Measurements from ENCODE around the gene PCK1.

The PCK1 gene

GRCh38 chr20:57536771-57537724 is 23.9 kb upstream of the PCK1 start:
- DNase-seq (ENCODE audit: low spot score): no peak

DNA sequence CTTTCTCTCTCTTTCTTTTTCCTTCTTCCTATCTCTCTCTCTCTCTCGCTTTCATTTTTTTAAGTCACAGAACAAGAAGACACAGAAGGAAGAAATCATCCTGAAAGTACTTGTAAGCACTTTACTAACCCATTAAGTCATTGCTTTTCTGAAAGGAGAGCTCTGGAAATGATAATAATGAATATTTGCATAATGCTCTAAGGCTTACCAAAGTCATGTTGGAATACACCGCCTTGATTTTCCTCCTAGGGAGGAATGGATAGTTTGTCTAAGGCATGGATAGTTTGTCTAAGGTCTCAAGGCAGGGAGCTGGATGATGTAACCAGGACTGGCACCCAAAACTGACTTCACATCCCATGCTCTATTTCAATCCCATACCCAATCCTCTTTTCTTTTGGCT is 23.1 kb upstream of the PCK1 start:
- no peak for DNase-seq (ENCODE audit: low spot score)

DNA sequence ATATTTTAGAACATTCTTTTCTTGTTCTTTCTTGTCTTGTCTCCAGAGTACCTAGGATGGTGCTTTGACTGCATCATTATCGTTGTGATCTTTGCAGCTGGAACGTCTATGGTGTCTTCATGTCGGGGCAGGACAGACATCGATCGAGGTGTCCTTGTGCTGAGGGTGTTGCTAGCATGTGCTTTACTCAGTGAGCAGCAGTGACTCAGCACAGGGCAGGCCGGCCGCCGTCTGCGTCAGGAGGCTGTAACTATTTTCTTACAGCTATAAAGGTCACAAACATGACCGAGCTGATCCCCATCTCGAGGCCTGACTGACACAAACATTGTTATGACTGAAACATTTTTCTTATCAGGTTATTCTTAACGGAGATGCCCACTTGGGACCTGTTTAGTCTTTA is 21.0 kb upstream of the PCK1 start:
- no peak for DNase-seq (ENCODE audit: low spot score)

- DNase-seq (ENCODE audit: low spot score): no peak
Observed at GRCh38 chr20:57540890-57541580, 19.9 kb upstream of the PCK1 start.

- no peak for DNase-seq (ENCODE audit: low spot score)
Observed at GRCh38 chr20:57543754-57544153, 17.2 kb upstream of the PCK1 start.

DNA sequence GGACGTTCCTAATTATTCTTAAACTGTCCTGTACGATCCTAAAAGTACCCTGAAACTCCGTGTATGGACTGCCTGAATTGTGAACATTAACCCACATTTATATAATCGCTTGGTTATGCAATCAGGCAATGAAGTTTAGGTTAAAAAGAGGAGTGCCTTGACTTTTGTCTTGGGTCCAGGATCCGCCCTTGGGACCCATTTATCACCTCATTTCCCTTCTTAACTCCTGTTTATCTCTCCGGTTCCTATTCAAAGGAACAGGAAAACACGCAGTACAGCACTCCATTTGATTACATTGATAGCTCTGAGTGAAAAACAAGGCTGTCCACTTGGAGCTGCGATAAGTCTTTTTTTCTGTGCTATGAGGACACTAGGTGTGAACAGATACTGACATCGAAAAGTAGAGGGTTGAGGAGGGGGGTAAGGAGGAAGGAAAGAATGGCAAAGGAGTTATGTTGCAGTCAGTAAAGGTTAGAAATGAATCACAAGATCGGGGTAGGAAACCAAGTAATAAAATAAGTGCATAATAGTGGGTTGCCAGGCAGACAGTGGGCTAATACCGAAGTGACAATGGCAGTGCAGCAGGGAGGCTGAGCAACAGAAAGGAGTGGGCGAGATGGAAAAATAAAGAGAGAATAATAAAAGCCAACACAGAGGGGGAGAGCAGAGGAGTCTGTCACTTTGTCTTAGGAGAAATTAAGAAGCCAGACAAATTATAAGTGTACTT is 15.9 kb upstream of the PCK1 start:
- no peak for DNase-seq (ENCODE audit: low spot score)

- no peak for DNase-seq (ENCODE audit: low spot score)
Observed at GRCh38 chr20:57545927-57546662, 14.8 kb upstream of the PCK1 start.

DNA sequence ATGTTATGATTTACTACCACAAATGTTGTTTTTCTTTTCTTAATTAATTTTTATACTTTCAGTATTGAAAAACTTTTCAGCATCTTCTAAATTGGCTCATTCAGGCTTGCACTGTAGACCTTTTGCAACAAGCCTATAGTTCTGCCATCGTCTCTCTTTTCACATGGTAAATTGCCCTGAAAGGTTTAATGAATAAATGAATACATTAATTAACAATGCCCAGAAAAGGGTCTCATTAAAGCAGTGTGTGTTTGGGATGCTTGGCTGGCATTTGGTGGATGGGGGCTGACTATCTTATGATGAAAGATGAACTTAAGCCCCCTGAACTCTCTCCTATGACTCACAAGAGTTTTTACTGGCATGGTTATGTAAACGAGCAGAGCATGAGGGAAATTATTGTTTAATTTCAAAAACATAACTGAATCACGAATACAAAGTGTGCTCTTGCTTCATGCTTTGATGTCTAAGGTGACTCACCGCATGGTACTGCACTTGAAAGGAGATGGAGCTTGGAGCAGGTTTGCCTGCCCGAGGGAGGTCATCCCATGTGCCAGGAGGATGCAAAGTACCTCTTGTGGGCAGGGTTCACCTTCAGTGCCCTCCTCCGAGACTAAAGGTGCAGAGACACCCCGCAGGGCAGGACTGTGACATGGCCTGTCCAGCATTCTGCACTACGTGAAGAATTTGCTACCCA is 13.8 kb upstream of the PCK1 start:
- DNase-seq (ENCODE audit: low spot score): no peak

GRCh38 chr20:57548177-57549058 is 12.5 kb upstream of the PCK1 start:
- DNase-seq (ENCODE audit: low spot score): no peak

DNA sequence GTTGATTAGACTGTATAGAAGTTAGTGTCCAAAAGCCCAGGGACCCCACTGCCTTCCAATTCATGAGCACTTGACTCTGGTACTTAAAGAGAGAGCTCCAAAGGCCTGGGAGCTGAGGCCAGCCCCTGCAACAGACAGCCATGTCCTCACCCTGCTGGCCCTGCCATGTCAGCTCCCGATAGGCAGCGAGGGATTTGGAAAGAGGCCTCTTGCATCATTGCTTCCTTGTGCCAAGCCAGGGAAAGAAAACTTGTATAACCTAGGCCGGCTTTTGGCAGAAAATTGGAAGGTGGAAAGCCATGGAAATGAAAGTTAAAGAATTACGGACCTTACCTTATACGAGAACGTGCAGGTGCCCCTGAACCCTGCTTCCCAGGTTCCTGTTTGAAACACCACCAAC is 8.4 kb upstream of the PCK1 start:
- no peak for DNase-seq (ENCODE audit: low spot score)

GRCh38 chr20:57553376-57554018 is 7.4 kb upstream of the PCK1 start:
- DNase-seq (ENCODE audit: low spot score): no peak

GRCh38 chr20:57555457-57556184 is 5.3 kb upstream of the PCK1 start:
- DNase-seq (ENCODE audit: low spot score): no peak

DNA sequence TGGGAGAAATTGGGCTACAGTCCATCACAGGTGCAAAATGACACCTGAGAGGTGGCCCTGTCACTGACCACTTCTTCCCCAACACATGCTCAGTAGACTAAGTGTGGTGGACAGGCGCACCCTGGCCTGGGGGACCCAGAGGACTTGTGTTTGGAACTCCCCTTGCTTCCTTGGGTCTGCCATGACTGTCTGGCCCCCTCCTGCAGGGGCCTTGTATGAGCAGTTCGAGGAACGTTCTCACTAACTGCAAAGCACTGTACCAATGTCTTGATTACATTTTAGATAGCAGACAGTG is 4.0 kb upstream of the PCK1 start:
- DNase-seq (ENCODE audit: low spot score): no peak

DNA sequence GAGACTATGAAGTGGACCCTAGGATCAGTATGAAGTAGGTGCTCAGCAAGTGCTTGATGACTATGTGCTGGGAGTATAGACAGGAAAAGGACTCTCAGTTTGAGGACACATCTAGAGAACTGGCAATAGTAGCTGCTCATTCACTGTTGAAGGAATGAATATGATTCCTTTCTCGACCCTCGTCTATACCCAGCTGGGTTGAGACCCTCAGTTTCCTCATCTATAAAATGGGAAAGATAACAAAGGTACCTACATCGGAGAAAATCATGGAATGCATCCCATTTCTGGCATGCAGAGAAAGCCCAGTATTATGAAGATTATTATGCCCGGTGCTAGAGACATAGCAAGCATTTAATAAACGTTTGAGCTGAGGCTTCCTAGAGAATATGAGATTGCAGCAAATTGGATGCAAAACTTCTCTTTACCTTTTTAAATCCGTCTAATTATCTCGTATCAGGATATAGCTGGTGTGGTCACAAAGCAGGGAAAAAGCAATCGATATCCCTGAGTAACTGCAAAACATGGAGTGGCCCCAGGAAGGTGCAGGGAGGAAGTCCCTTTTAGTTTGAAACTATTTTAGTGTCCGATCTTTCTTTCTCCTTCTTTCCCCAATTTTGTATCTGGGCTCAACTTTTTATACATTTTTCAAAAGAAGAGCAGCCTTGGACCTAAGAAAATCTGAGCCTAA is 2.8 kb upstream of the PCK1 start:
- no peak for DNase-seq (ENCODE audit: low spot score)

GRCh38 chr20:57558614-57559288 is 2.2 kb upstream of the PCK1 start:
- DNase-seq (ENCODE audit: low spot score): no peak

DNA sequence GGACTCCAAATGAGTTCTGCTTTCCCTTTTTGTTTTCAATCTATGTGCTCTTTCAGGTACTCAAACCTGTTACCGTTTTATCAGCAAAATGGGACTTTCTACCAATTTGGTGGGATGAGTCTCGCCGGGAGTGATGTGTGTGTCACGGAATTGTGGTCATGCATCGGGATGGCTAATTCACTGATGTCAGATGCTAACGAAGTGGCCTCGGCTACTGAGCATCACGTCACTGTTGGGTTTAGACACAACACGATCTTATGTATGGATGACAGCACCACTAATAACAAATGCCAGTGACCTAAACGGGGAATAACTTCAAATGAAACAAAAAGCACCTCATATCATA is 1.6 kb upstream of the PCK1 start:
- no peak for DNase-seq (ENCODE audit: low spot score)

DNA sequence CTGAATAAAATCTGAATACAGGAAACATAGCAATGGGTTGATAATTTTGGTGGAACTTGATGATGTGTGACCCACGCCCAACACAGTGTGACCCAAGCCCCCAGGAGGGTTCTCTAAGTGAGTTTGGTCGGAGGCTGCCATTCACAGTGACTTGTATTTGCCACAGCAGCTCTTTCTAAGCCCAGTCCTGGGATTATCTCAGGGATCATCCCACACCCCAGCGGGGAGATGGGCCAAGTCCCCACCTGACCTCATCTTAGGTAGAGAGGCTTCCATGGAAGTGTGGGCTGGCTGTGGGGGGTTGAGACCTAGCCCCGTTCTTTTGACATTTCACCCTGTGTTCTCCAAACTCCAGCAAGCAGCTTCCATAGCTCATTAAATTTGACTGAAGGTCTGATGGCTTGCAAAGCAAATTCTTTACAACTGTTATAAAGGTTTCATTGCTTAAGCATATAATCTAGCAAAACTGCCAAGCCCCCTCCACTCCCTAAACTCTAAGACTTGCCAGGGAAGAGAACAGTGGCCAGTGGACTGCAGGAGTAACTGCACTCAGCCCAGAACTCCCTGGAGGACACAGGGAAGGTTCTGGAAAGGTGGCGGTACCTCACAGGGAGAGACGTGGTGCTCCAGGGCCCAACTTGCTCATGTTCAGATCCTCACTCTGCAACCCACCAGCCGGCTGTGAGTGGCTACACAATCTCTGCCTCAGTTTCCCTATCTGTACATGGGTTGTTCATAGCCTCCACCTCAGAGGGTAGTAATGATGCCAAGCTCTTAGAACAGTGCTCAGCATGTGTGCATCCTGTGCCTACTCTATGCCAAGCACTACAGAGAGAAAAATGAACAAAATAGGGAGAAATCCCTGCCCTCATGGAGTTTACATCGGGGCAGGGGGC is 1.0 kb upstream of the PCK1 start:
- no peak for DNase-seq (ENCODE audit: low spot score)
